Endothelial cell of umbilical vein (primary cell): Measurements from ENCODE around the gene MLX. TPM values are rescaled to one million over a fixed set of nuclear protein-coding genes. Genes with fewer than 3 reads are reported as not detected.
A peak's percentile ranks its signal among the peaks of the same experiment; 100 is the strongest.

Source experiments
- BruUV-seq: library from RNA; stranded (reverse); fragments of 400-500 nt; replicated peaks from 2 replicates; lab custom pipeline; 2021; lab: Mats Ljungman, UMichigan
- CTCF ChIA-PET: fragments of 300-600, 350-600 bp; sonication (Branson Sonifier 250); formaldehyde crosslinking; loops from one replicate; lab custom pipeline; 2021; ENCODE audit warnings: antibody characterized with exemption, inconsistent platforms; lab: Charles Lee
- POLR2A ChIA-PET: fragments of 300-600, 350-600 bp; sonication (Branson Sonifier 250); formaldehyde crosslinking; loops from one replicate; lab custom pipeline; 2021; ENCODE audit warnings: antibody characterized with exemption, inconsistent platforms; lab: Charles Lee
- DNase-seq: peaks from one replicate; pipeline ENCODE4 v3.0.0-alpha.2; 2011; ENCODE audit warnings: low read depth, low spot score
- FAIRE-seq: peaks from 2 replicates; lab custom pipeline; 2011; peaks lifted over from hg19 to GRCh38; lab: Jason Lieb, UNC
- H2AFZ ChIP-seq: 2 replicates; pipeline ENCODE4 v1.6.0; 2012; ENCODE audit warnings: low read depth, low read length, control low read depth, inconsistent platforms
- H3K27ac ChIP-seq: 2 replicates; pipeline ENCODE4 v1.5.1; 2011; ENCODE audit warnings: low read depth, mild to moderate bottlenecking, control low read depth, low read length, moderate library complexity; ENCODE audit not compliant: insufficient read depth
- H3K27me3 ChIP-seq, 2 experiments: 2 replicates each; pipeline versions ENCODE4 v1.6.0 to v1.6.1; 2011; ENCODE audit warnings: low read length in 2 of 2, mixed read lengths in 1 of 2; ENCODE audit not compliant: control insufficient read depth in 2 of 2, insufficient read depth in 2 of 2
- H3K36me3 ChIP-seq, 2 experiments: 2 replicates in 1 of 2; 3 replicates in 1 of 2; pipeline ENCODE4 v1.5.1; 2011; ENCODE audit warnings: low read length in 2 of 2, mild to moderate bottlenecking in 1 of 2, moderate library complexity in 1 of 2; ENCODE audit not compliant: control insufficient read depth in 2 of 2, insufficient read depth in 2 of 2; ENCODE audit errors: extremely low read depth in 1 of 2
- H3K4me1 ChIP-seq: 3 replicates; pipeline ENCODE4 v1.5.1; 2011; ENCODE audit warnings: mild to moderate bottlenecking, low read length; ENCODE audit not compliant: control insufficient read depth, insufficient read depth; ENCODE audit errors: extremely low read depth
- H3K4me2 ChIP-seq: 2 replicates; pipeline ENCODE4 v1.6.1; 2011; ENCODE audit warnings: low read length, control low read depth, mixed read lengths; ENCODE audit not compliant: insufficient read depth
- H3K4me3 ChIP-seq, 3 experiments: fragments of 200-600 bp in 1 of 3; sonication (generic), shearing (Covaris generic) in 1 of 3; replicated peaks in 1 of 3; 2 replicates each; pipeline ENCODE4 v1.5.1; 2011 to 2016; ENCODE audit warnings: control low read depth in 3 of 3, low read length in 3 of 3, mild to moderate bottlenecking in 2 of 3, inconsistent platforms in 1 of 3, low read depth in 1 of 3, moderate library complexity in 1 of 3; ENCODE audit not compliant: insufficient read depth in 1 of 3
- H3K79me2 ChIP-seq: 2 replicates; pipeline ENCODE4 v1.6.0; 2012; ENCODE audit warnings: low read length, inconsistent platforms; ENCODE audit not compliant: control insufficient read depth, insufficient read depth
- H3K9ac ChIP-seq: replicated peaks from 2 replicates; pipeline ENCODE3; 2011; ENCODE audit warnings: low read length, control low read depth; ENCODE audit not compliant: insufficient read depth; ENCODE audit errors: extremely low read depth
- H3K9me1 ChIP-seq: replicated peaks from 3 replicates; pipeline ENCODE4 v1.6.0; 2011; ENCODE audit warnings: mild to moderate bottlenecking, low read length; ENCODE audit not compliant: control insufficient read depth, insufficient read depth; ENCODE audit errors: extremely low read depth
- H3K9me3 ChIP-seq: replicated peaks from 2 replicates; pipeline ENCODE4 v1.5.1; 2012; ENCODE audit warnings: low read length, inconsistent platforms; ENCODE audit not compliant: control insufficient read depth, insufficient read depth
- H4K20me1 ChIP-seq: replicated peaks from 2 replicates; pipeline ENCODE3; 2011; ENCODE audit warnings: mild to moderate bottlenecking, low read length; ENCODE audit not compliant: control insufficient read depth, insufficient read depth; ENCODE audit errors: extremely low read depth
- CTCF ChIP-seq, 2 donors: IDR thresholded peaks; 1 replicate in 1 of 2; 2 replicates in 1 of 2; pipeline ENCODE4 v1.5.1; 2011; ENCODE audit warnings: low read length in 2 of 2, mild to moderate bottlenecking in 2 of 2, moderate library complexity in 2 of 2, control low read depth in 1 of 2, inconsistent platforms in 1 of 2, low read depth in 1 of 2; ENCODE audit not compliant: insufficient read depth in 1 of 2; ENCODE audit errors: extremely low read depth in 1 of 2
- EZH2 ChIP-seq: IDR thresholded peaks from 2 replicates; pipeline ENCODE4 v1.6.1; 2012; ENCODE audit warnings: borderline replicate concordance, low read depth, mild to moderate bottlenecking, moderate library complexity, low read length, inconsistent platforms; ENCODE audit not compliant: severe bottlenecking
- FOS ChIP-seq: IDR thresholded peaks from 2 replicates; pipeline ENCODE4 v1.6.1; 2011; ENCODE audit warnings: mild to moderate bottlenecking, low read length, moderate library complexity, borderline replicate concordance; ENCODE audit not compliant: insufficient read depth
- JUN ChIP-seq: IDR thresholded peaks from 2 replicates; pipeline ENCODE4 v1.6.1; 2011; ENCODE audit warnings: borderline replicate concordance, low read depth; ENCODE audit not compliant: insufficient read length, insufficient read depth
- MAX ChIP-seq: IDR thresholded peaks from 2 replicates; pipeline ENCODE4 v1.6.1; 2011; ENCODE audit not compliant: insufficient read depth, insufficient read length
- POLR2A ChIP-seq: IDR thresholded peaks from 2 replicates; pipeline ENCODE4 v1.6.1; 2012; ENCODE audit warnings: low read depth, mild to moderate bottlenecking, control low read depth, low read length
- POLR2AphosphoS5 ChIP-seq: IDR thresholded peaks from 2 replicates; pipeline ENCODE4 v1.6.1; 2012; ENCODE audit warnings: low read depth, mild to moderate bottlenecking, control low read depth, low read length, moderate library complexity; ENCODE audit not compliant: insufficient read depth
- dilution Hi-C: fragments of 300-500 bp; cut with MboI; formaldehyde crosslinking; loops from one replicate; pipeline ENCODE4 v1.15.0; 2019; ENCODE audit warnings: low sequenced_read_pairs; ENCODE audit not compliant: extremely low pct_ligation_motif_present
- intact Hi-C: fragments of 100-400 bp; cut with micrococcal nuclease; formaldehyde crosslinking; loops from one replicate; pipeline ENCODE4 v1.10.0; 2022
- polyA plus RNA-seq, 4 experiments: library from polyadenylated mRNA; depleted of rRNA in 3 of 4; stranded (reverse) in 3 of 4; unstranded in 1 of 4; fragments of >200 nt; gene quantifications; 2 replicates each; pipeline versions ENCODE4 v1.2.1 to v1.2.3, GENCODE V29; 2011 to 2012; ENCODE audit warnings: missing spikeins in 1 of 4
- total RNA-seq: library from RNA; stranded (reverse); gene quantifications from 2 replicates; pipeline ENCODE4 v1.2.3, GENCODE V29; 2021

Gene MLX
- total and polyA plus RNA-seq, 2 donors (not counting 3 experiments of a cell fraction or from before 2014, with no cell fraction given): 40.3 to 42.7 TPM

DNA sequence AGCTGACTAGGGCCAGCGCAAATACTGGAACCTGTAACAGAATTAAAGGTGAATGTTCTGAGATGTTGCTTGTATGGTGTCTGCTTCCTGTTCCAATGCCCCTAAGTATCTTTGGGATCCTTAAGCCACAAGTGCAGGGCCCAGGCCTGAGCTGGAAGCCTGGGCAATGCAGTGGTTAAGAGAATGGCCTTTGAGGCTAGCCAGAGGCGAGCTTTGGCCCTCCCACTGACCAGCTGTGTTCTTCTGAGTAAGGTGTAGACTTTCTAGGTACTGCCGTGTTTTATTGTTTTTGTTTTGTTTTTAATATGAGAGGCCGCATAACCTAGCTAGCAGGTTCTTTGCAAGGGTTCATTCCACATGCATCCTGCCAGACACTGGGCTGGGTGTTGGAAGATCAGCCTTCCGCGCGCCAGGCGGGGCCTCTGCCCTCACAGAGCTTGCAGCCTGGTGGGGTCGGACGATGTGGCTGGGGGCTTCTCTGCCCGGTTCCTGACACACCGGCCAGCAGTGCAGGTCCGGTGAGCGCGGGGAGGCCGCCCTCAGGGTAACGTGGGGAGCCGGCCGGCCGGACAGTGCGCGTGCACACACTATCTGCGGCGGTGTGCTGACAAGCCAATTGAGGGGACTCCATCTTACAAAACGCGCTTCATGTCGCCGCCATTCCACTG is 551 bp upstream of the MLX start:
- H3K4me3 ChIP-seq: peak overlapping the region in 1 of 3 experiments; percentile 70
- H3K9ac ChIP-seq: no peak overlapping the region
- no peaks in the 10 kb centered on the region for H3K9me3 ChIP-seq
- TF ChIP-seq EZH2 (no peak), POLR2A (no peak), POLR2AphosphoS5 (no peak), FOS (no peak), CTCF (IDR thresholded peaks at IDR 0.05; ENCODE audit: extremely low read depth in 1 of 2, insufficient read depth in 1 of 2, low read depth in 1 of 2, low read length in 2 of 2) (no peak), MAX (no peak), JUN (no peak)
- H3K4me1 ChIP-seq: peaks cover 31% of the 10 kb centered on the region
- H3K27ac ChIP-seq: no peak overlapping the region
- H3K27me3 ChIP-seq: no peaks in the 10 kb centered on the region
- H3K9me1 ChIP-seq: no peaks in the 10 kb centered on the region
- no peak for DNase-seq
- intact Hi-C loops: no loop called here
- H3K4me2 ChIP-seq: peak overlapping the region; percentile 30
- H4K20me1 ChIP-seq: no peaks in the 10 kb centered on the region
- H3K79me2 ChIP-seq: peaks cover 35% of the 10 kb centered on the region
- ChIA-PET POLR2A (no interaction called here), CTCF (interaction anchor here (5.4 kb wide), 1 partner anchor 11 kb away, joined by 38 read pairs; the partner anchor contains the start of gene PSMC3IP)
- BruUV-seq: no TSS peak
- dilution Hi-C loops: no loop called here
- H3K36me3 ChIP-seq: peaks cover 15 to 37% of the 10 kb centered on the region in 2 experiments
- H2AFZ ChIP-seq: peak overlapping the region; percentile 76
- no peak for FAIRE-seq
